ENCODE data around the gene KIFBP.
"Not testable (repeated sequence)": the region's sequence is repeated elsewhere in the genome, so short reads cannot be mapped to it uniquely, and the experiment has no call there.

KIFBP gene

GRCh38 chr10:69005704-69006485, 17.3 kb downstream of the KIFBP start:
- DNase-seq: no peak

GRCh38 chr10:69007260-69007659, 18.7 kb downstream of the KIFBP start:
- DNase-seq: no peak

- no peak for DNase-seq
Observed at GRCh38 chr10:69009360-69009759, 20.8 kb downstream of the KIFBP start.

- DNase-seq: no peak
Observed at GRCh38 chr10:69010151-69010640, 21.6 kb downstream of the KIFBP start.

GRCh38 chr10:69012778-69013177, 24.2 kb downstream of the KIFBP start:
- not testable (repeated sequence) for DNase-seq

- DNase-seq: no peak
Observed at GRCh38 chr10:69014171-69014570, 25.6 kb downstream of the KIFBP start.

GRCh38 chr10:69018613-69019012, 30.0 kb downstream of the KIFBP start:
- no peak for DNase-seq

- DNase-seq: no peak
Observed at GRCh38 chr10:69022611-69023010, 34.0 kb downstream of the KIFBP start.

GRCh38 chr10:69025370-69025896, 36.8 kb downstream of the KIFBP start:
- no peak for DNase-seq

GRCh38 chr10:69033256-69033655, 44.7 kb downstream of the KIFBP start:
- no peak for DNase-seq

GRCh38 chr10:69037489-69037888, 48.9 kb downstream of the KIFBP start:
- DNase-seq: no peak

- DNase-seq: not testable (repeated sequence)
Observed at GRCh38 chr10:69040904-69041303, 52.3 kb downstream of the KIFBP start.

GRCh38 chr10:69042417-69042816, 53.8 kb downstream of the KIFBP start:
- no peak for DNase-seq

GRCh38 chr10:69042838-69043237, 54.2 kb downstream of the KIFBP start:
- DNase-seq: no peak

- peak; percentile 48 for DNase-seq
Observed at GRCh38 chr10:69043931-69044531, 55.4 kb downstream of the KIFBP start.

- no peak for DNase-seq
Observed at GRCh38 chr10:69044546-69044945, 55.9 kb downstream of the KIFBP start.

- peak; percentile 49 for DNase-seq
Observed at GRCh38 chr10:69045441-69046300, 57.1 kb downstream of the KIFBP start.

GRCh38 chr10:69047111-69047832, 58.7 kb downstream of the KIFBP start:
- DNase-seq: no peak

GRCh38 chr10:69048103-69048502, 59.5 kb downstream of the KIFBP start:
- DNase-seq: peak; percentile 29

- DNase-seq: no peak
Observed at GRCh38 chr10:69049566-69049961, 61.0 kb downstream of the KIFBP start.

- DNase-seq: no peak
Observed at GRCh38 chr10:69051303-69051702, 62.7 kb downstream of the KIFBP start.

GRCh38 chr10:69051710-69052487, 63.3 kb downstream of the KIFBP start:
- no peak for DNase-seq

All from CD4-positive, alpha-beta T cell treated with Interleukin-17A for 4 hours (primary cell).